ENCODE data around the gene SLC6A17. TPM values are rescaled to one million over a fixed set of nuclear protein-coding genes. Genes with fewer than 3 reads are reported as not detected.

The SLC6A17 gene
- total RNA-seq, 1 experiment from 2014 or later = not detected

GRCh38 chr1:110184446-110184845 lies 34.2 kb downstream of the SLC6A17 start:
- Histone ChIP-seq H3K27me3 (ENCODE audit: low read length) (no peaks in the 10 kb centered on the region), H3K4me2 (ENCODE audit: low read depth, low read length, poor library complexity, severe bottlenecking) (no peak overlapping the region), H3K9ac (ENCODE audit: low read length) (no peak overlapping the region), H3K9me2 (replicated peaks; ENCODE audit: insufficient read depth, low read length) (no peaks in the 10 kb centered on the region), H3K4me1 (ENCODE audit: low read length) (no peaks in the 10 kb centered on the region; the same call in 1 of the 2 replicates), H3K79me2 (ENCODE audit: low read length) (no peaks in the 10 kb centered on the region), H3K9me3 (ENCODE audit: low read length) (no peaks in the 10 kb centered on the region), H3K27ac (ENCODE audit: low read length) (no peak overlapping the region), H3K36me3 (ENCODE audit: insufficient read depth, low read length) (no peaks in the 10 kb centered on the region), H4K20me1 (ENCODE audit: insufficient read depth, low read depth, low read length) (no peaks in the 10 kb centered on the region), H2AFZ (ENCODE audit: low read length) (no peak overlapping the region), H3K4me3 (ENCODE audit: low read length) (no peak overlapping the region)
- DNase-seq = no peak

DNA sequence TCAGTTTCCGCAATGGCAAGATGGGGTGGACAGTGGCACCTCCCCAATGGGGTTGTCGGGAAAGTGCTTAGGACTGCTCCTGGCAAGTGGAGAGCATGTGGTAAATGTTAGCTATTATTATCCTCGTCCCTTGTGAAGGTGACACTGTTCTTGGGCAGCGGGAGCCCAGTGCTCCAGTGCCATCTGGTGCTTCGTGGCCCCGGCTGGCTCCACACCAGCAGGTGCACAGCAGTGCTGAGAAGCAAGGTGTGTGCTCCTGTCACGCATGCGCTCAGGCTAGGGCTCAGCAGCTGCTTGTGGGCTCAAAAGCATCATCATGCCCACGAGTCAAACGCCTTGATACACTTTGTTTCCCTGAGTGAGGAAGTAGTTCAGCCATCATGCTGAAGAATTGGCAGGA lies 34.9 kb downstream of the SLC6A17 start:
- no peaks in the 10 kb centered on the region for H3K27me3 ChIP-seq (ENCODE audit: low read length)
- H3K79me2 ChIP-seq (ENCODE audit: low read length) = no peaks in the 10 kb centered on the region
- H3K36me3 ChIP-seq (ENCODE audit: insufficient read depth, low read length) = no peaks in the 10 kb centered on the region
- H3K4me2 ChIP-seq (ENCODE audit: low read depth, low read length, poor library complexity, severe bottlenecking) = no peak overlapping the region
- DNase-seq = no peak
- no peak overlapping the region for H2AFZ ChIP-seq (ENCODE audit: low read length)
- H3K4me1 ChIP-seq (ENCODE audit: low read length) = no peaks in the 10 kb centered on the region; the same call in 1 of the 2 replicates
- H3K9ac ChIP-seq (ENCODE audit: low read length) = no peak overlapping the region
- H3K9me2 ChIP-seq (replicated peaks; ENCODE audit: insufficient read depth, low read length) = no peaks in the 10 kb centered on the region
- no peaks in the 10 kb centered on the region for H4K20me1 ChIP-seq (ENCODE audit: insufficient read depth, low read depth, low read length)
- no peaks in the 10 kb centered on the region for H3K9me3 ChIP-seq (ENCODE audit: low read length)
- H3K27ac ChIP-seq (ENCODE audit: low read length) = no peak overlapping the region
- no peak overlapping the region for H3K4me3 ChIP-seq (ENCODE audit: low read length)

GRCh38 chr1:110186558-110186957 lies 36.3 kb downstream of the SLC6A17 start:
- no peaks in the 10 kb centered on the region for H3K79me2 ChIP-seq (ENCODE audit: low read length)
- H3K9me3 ChIP-seq (ENCODE audit: low read length) = no peaks in the 10 kb centered on the region
- no peaks in the 10 kb centered on the region for H3K27me3 ChIP-seq (ENCODE audit: low read length)
- no peaks in the 10 kb centered on the region for H3K9me2 ChIP-seq (replicated peaks; ENCODE audit: insufficient read depth, low read length)
- H3K4me3 ChIP-seq (ENCODE audit: low read length) = no peak overlapping the region
- H3K9ac ChIP-seq (ENCODE audit: low read length) = no peak overlapping the region
- no peaks in the 10 kb centered on the region for H3K36me3 ChIP-seq (ENCODE audit: insufficient read depth, low read length)
- no peak overlapping the region for H3K27ac ChIP-seq (ENCODE audit: low read length)
- no peaks in the 10 kb centered on the region for H4K20me1 ChIP-seq (ENCODE audit: insufficient read depth, low read depth, low read length)
- no peaks in the 10 kb centered on the region; the same call in 1 of the 2 replicates for H3K4me1 ChIP-seq (ENCODE audit: low read length)
- no peak for DNase-seq
- no peak overlapping the region for H3K4me2 ChIP-seq (ENCODE audit: low read depth, low read length, poor library complexity, severe bottlenecking)
- H2AFZ ChIP-seq (ENCODE audit: low read length) = no peak overlapping the region

DNA sequence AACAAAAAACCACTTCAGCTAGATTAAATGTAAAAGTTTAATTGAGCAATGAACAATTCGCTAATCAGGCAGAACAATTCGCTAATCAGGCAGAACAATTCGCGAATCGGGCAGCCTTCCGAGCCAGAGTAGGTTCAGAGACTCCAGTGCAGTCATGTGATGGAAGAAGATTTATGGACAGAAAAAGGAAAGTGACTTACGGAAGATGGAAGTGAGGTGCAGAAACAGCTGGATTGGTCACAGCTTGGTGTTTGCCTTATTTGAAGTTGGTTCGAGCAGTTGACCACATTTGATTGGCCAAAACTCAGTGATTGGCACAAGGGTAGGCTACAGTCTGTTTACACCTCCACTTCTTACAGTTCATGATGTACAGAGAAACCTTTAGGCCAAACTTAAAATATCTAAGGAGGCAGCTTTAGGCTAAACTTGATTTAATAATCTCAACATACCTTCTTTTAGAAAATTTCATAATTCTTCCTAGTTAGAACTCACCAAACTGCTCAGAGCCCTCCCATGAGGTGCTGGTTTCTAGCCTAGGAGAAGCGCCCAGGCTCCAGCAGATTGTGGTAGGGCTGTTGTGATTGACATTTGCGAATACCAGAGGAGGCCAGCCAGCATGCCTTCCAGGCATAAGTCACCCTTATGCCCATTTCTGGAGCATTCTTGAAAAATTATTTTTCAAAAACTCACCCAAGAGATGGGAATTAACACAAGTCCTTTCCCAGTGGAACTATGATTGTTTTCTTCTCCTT lies 37.0 kb downstream of the SLC6A17 start:
- H3K27me3 ChIP-seq (ENCODE audit: low read length) = no peaks in the 10 kb centered on the region
- no peak overlapping the region for H3K4me2 ChIP-seq (ENCODE audit: low read depth, low read length, poor library complexity, severe bottlenecking)
- no peaks in the 10 kb centered on the region for H3K9me3 ChIP-seq (ENCODE audit: low read length)
- no peaks in the 10 kb centered on the region; the same call in 1 of the 2 replicates for H3K4me1 ChIP-seq (ENCODE audit: low read length)
- no peaks in the 10 kb centered on the region for H3K36me3 ChIP-seq (ENCODE audit: insufficient read depth, low read length)
- H3K27ac ChIP-seq (ENCODE audit: low read length) = no peak overlapping the region
- no peak overlapping the region for H3K9ac ChIP-seq (ENCODE audit: low read length)
- no peaks in the 10 kb centered on the region for H4K20me1 ChIP-seq (ENCODE audit: insufficient read depth, low read depth, low read length)
- no peak overlapping the region for H3K4me3 ChIP-seq (ENCODE audit: low read length)
- H2AFZ ChIP-seq (ENCODE audit: low read length) = no peak overlapping the region
- H3K79me2 ChIP-seq (ENCODE audit: low read length) = no peaks in the 10 kb centered on the region
- no peaks in the 10 kb centered on the region for H3K9me2 ChIP-seq (replicated peaks; ENCODE audit: insufficient read depth, low read length)
- no peak for DNase-seq

- H3K9ac ChIP-seq (ENCODE audit: low read length) = no peak overlapping the region
- H3K27ac ChIP-seq (ENCODE audit: low read length) = no peak overlapping the region
- DNase-seq = no peak
- H3K79me2 ChIP-seq (ENCODE audit: low read length) = no peaks in the 10 kb centered on the region
- H3K4me3 ChIP-seq (ENCODE audit: low read length) = no peak overlapping the region
- no peak overlapping the region for H2AFZ ChIP-seq (ENCODE audit: low read length)
- no peaks in the 10 kb centered on the region for H3K9me2 ChIP-seq (replicated peaks; ENCODE audit: insufficient read depth, low read length)
- no peaks in the 10 kb centered on the region for H3K9me3 ChIP-seq (ENCODE audit: low read length)
- no peaks in the 10 kb centered on the region; the same call in 1 of the 2 replicates for H3K4me1 ChIP-seq (ENCODE audit: low read length)
- H3K27me3 ChIP-seq (ENCODE audit: low read length) = no peaks in the 10 kb centered on the region
- no peak overlapping the region for H3K4me2 ChIP-seq (ENCODE audit: low read depth, low read length, poor library complexity, severe bottlenecking)
- H4K20me1 ChIP-seq (ENCODE audit: insufficient read depth, low read depth, low read length) = no peaks in the 10 kb centered on the region
- no peaks in the 10 kb centered on the region for H3K36me3 ChIP-seq (ENCODE audit: insufficient read depth, low read length)
Observed at GRCh38 chr1:110188035-110188618, 37.8 kb downstream of the SLC6A17 start.

- H3K4me2 ChIP-seq (ENCODE audit: low read depth, low read length, poor library complexity, severe bottlenecking) = no peak overlapping the region
Observed at GRCh38 chr1:110189181-110189580, 38.9 kb downstream of the SLC6A17 start.

GRCh38 chr1:110190282-110190929 lies 40.1 kb downstream of the SLC6A17 start:
- no peak overlapping the region for H3K4me2 ChIP-seq (ENCODE audit: low read depth, low read length, poor library complexity, severe bottlenecking)

More at GRCh38 chr1:110189181-110189580, 38.9 kb downstream of the SLC6A17 start:
- Histone ChIP-seq H3K4me1 (ENCODE audit: low read length) (no peaks in the 10 kb centered on the region; the same call in 1 of the 2 replicates), H3K79me2 (ENCODE audit: low read length) (no peaks in the 10 kb centered on the region), H3K27me3 (ENCODE audit: low read length) (no peaks in the 10 kb centered on the region), H3K4me3 (ENCODE audit: low read length) (no peak overlapping the region), H2AFZ (ENCODE audit: low read length) (no peak overlapping the region), H3K9me2 (replicated peaks; ENCODE audit: insufficient read depth, low read length) (no peaks in the 10 kb centered on the region), H3K36me3 (ENCODE audit: insufficient read depth, low read length) (no peaks in the 10 kb centered on the region), H4K20me1 (ENCODE audit: insufficient read depth, low read depth, low read length) (no peaks in the 10 kb centered on the region), H3K27ac (ENCODE audit: low read length) (no peak overlapping the region), H3K9ac (ENCODE audit: low read length) (no peak overlapping the region), H3K9me3 (ENCODE audit: low read length) (no peaks in the 10 kb centered on the region)
- DNase-seq = no peak

DNA sequence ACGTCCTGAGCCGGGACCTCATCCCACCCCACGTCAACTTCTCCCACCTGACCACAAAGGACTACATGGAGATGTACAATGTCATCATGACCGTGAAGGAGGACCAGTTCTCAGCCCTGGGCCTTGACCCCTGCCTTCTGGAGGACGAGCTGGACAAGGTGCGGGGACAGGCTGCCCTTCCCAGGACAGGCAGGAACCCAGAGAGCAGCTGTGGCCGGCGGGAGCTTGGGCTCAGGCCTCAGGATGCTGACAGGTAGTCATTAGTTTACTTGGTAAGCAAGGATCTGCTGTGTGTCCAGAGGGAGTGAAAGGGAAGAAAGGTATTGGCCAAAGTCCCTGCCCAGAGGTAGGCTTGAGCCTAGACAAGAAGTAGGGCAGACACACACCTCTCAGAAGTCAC lies 42.2 kb downstream of the SLC6A17 start:
- no peaks in the 10 kb centered on the region for H3K9me2 ChIP-seq (replicated peaks; ENCODE audit: insufficient read depth, low read length)
- no peak overlapping the region for H3K4me3 ChIP-seq (ENCODE audit: low read length)
- no peaks in the 10 kb centered on the region for H3K36me3 ChIP-seq (ENCODE audit: insufficient read depth, low read length)
- H4K20me1 ChIP-seq (ENCODE audit: insufficient read depth, low read depth, low read length) = no peaks in the 10 kb centered on the region; the same call in 1 of the 2 replicates
- H3K27ac ChIP-seq (ENCODE audit: low read length) = no peak overlapping the region
- H3K27me3 ChIP-seq (ENCODE audit: low read length) = no peaks in the 10 kb centered on the region
- H3K4me2 ChIP-seq (ENCODE audit: low read depth, low read length, poor library complexity, severe bottlenecking) = no peak overlapping the region
- no peaks in the 10 kb centered on the region for H3K79me2 ChIP-seq (ENCODE audit: low read length)
- no peak for DNase-seq
- no peak overlapping the region for H2AFZ ChIP-seq (ENCODE audit: low read length)
- H3K4me1 ChIP-seq (ENCODE audit: low read length) = no peaks in the 10 kb centered on the region
- H3K9ac ChIP-seq (ENCODE audit: low read length) = no peak overlapping the region
- H3K9me3 ChIP-seq (ENCODE audit: low read length) = no peaks in the 10 kb centered on the region

More at GRCh38 chr1:110190282-110190929, 40.1 kb downstream of the SLC6A17 start:
- H3K27me3 ChIP-seq (ENCODE audit: low read length) = no peaks in the 10 kb centered on the region
- H3K27ac ChIP-seq (ENCODE audit: low read length) = no peak overlapping the region
- no peaks in the 10 kb centered on the region for H3K9me2 ChIP-seq (replicated peaks; ENCODE audit: insufficient read depth, low read length)
- H3K36me3 ChIP-seq (ENCODE audit: insufficient read depth, low read length) = no peaks in the 10 kb centered on the region
- no peaks in the 10 kb centered on the region for H4K20me1 ChIP-seq (ENCODE audit: insufficient read depth, low read depth, low read length)
- no peak for DNase-seq
- H3K79me2 ChIP-seq (ENCODE audit: low read length) = no peaks in the 10 kb centered on the region
- H3K9me3 ChIP-seq (ENCODE audit: low read length) = no peaks in the 10 kb centered on the region
- H2AFZ ChIP-seq (ENCODE audit: low read length) = no peak overlapping the region
- H3K4me1 ChIP-seq (ENCODE audit: low read length) = no peaks in the 10 kb centered on the region
- H3K4me3 ChIP-seq (ENCODE audit: low read length) = no peak overlapping the region
- H3K9ac ChIP-seq (ENCODE audit: low read length) = no peak overlapping the region

Measured in Karpas-422 (cell line).